GM23338 (cell line): ENCODE data around the gene ATXN2. TPM values are rescaled to one million over a fixed set of nuclear protein-coding genes. Genes with fewer than 3 reads are reported as not detected.

Experiments used
- ATAC-seq: fragments of 200-7000 bp; cut with Tn5 transposase; 3 replicates; pipeline ENCODE4 v1.9.1; 2020
- DNase-seq: peaks from one replicate; pipeline ENCODE4 v3.0.0-alpha.2; 2015; ENCODE audit warnings: low spot score
- H2AFZ ChIP-seq: fragments of 200-600 bp; sonication (generic); 2 replicates; pipeline ENCODE4 v1.8.0; 2016; ENCODE audit warnings: antibody characterized with exemption, mild to moderate bottlenecking, moderate library complexity
- H3F3A ChIP-seq: fragments of 200-600 bp; sonication (generic); replicated peaks from 2 replicates; pipeline ENCODE4 v1.8.0; 2017; ENCODE audit warnings: antibody characterized with exemption, mixed run types, low read depth
- H3K27ac ChIP-seq: fragments of 200-600 bp; sonication (generic); 2 replicates; pipeline ENCODE4 v1.6.1; 2016; ENCODE audit warnings: low read depth
- H3K27me3 ChIP-seq: fragments of 200-600 bp; sonication (generic); 2 replicates; pipeline ENCODE4 v1.8.0; 2016; ENCODE audit warnings: mild to moderate bottlenecking, mixed run types, moderate library complexity; ENCODE audit not compliant: insufficient read depth
- H3K36me3 ChIP-seq: fragments of 200-600 bp; sonication (generic); 2 replicates; pipeline ENCODE4 v1.8.0; 2016; ENCODE audit warnings: mild to moderate bottlenecking; ENCODE audit not compliant: insufficient read depth
- H3K4me1 ChIP-seq: fragments of 200-600 bp; sonication (generic); 2 replicates; pipeline ENCODE4 v1.8.0; 2016; ENCODE audit warnings: mild to moderate bottlenecking, moderate library complexity; ENCODE audit not compliant: insufficient read depth
- H3K4me2 ChIP-seq: fragments of 200-600 bp; sonication (generic); 2 replicates; pipeline ENCODE4 v1.7.1; 2017; ENCODE audit warnings: mixed run types
- H3K4me3 ChIP-seq: fragments of 200-600 bp; sonication (generic); 2 replicates; pipeline ENCODE4 v1.6.1; 2016; ENCODE audit warnings: mixed run types
- H3K79me2 ChIP-seq: fragments of 200-600 bp; sonication (generic); replicated peaks from 2 replicates; pipeline ENCODE4 v1.8.0; 2017; ENCODE audit warnings: mild to moderate bottlenecking; ENCODE audit not compliant: insufficient read depth
- H3K9me2 ChIP-seq: fragments of 200-600 bp; sonication (generic); 2 replicates; pipeline ENCODE4 v1.8.0; 2017; ENCODE audit not compliant: insufficient read depth
- H4K20me1 ChIP-seq: fragments of 200-600 bp; sonication (generic); replicated peaks from 2 replicates; pipeline ENCODE4 v1.8.0; 2017; ENCODE audit warnings: mild to moderate bottlenecking; ENCODE audit not compliant: insufficient read depth
- H3K27ac Mint-ChIP-seq: 2 replicates; pipeline ENCODE4 v1.8.0; 2020; ENCODE audit warnings: inconsistent platforms, mild to moderate bottlenecking, moderate library complexity, mixed read lengths
- H3K27me3 Mint-ChIP-seq: 3 replicates; pipeline ENCODE4 v1.8.0; 2022; ENCODE audit warnings: low read depth, mild to moderate bottlenecking, moderate library complexity, mixed read lengths, inconsistent platforms; ENCODE audit not compliant: insufficient read depth, poor library complexity
- H3K36me3 Mint-ChIP-seq: 3 replicates; pipeline ENCODE4 v1.8.0; 2021; ENCODE audit warnings: low read depth, mild to moderate bottlenecking, inconsistent platforms, moderate library complexity, mixed read lengths
- H3K4me1 Mint-ChIP-seq: 3 replicates; pipeline ENCODE4 v1.8.0; 2020; ENCODE audit warnings: mild to moderate bottlenecking, inconsistent platforms, mixed read lengths
- H3K4me3 Mint-ChIP-seq: 3 replicates; pipeline ENCODE4 v1.8.0; 2021; ENCODE audit warnings: moderate library complexity, mild to moderate bottlenecking, inconsistent platforms, mixed read lengths
- H3K9me3 Mint-ChIP-seq: 3 replicates; pipeline ENCODE4 v1.8.0; 2020; ENCODE audit warnings: moderate library complexity, mild to moderate bottlenecking, inconsistent platforms, mixed read lengths
- CREB1 ChIP-seq: fragments of 250-450 bp; sonication (Bioruptor Pico); IDR thresholded peaks from 2 replicates; pipeline ENCODE4 v1.5.0; 2020; ENCODE audit warnings: low read depth, mild to moderate bottlenecking, moderate library complexity
- JUNB ChIP-seq: IDR thresholded peaks from one replicate; pipeline ENCODE4 v1.6.1; 2016; ENCODE audit warnings: antibody characterized with exemption; ENCODE audit not compliant: unreplicated experiment
- POLR2AphosphoS5 ChIP-seq: IDR thresholded peaks from 2 replicates; pipeline ENCODE4 v1.6.1; 2016; ENCODE audit warnings: antibody characterized with exemption, low read depth
- REST ChIP-seq: IDR thresholded peaks from one replicate; pipeline ENCODE4 v1.6.1; 2018; ENCODE audit warnings: antibody characterized with exemption; ENCODE audit not compliant: unreplicated experiment
- ZNF331 ChIP-seq: fragments of 250-450 bp; sonication (Bioruptor Pico); IDR thresholded peaks from 2 replicates; pipeline ENCODE4 v1.5.0; 2020; ENCODE audit warnings: low read depth, mild to moderate bottlenecking, moderate library complexity
- polyA plus RNA-seq: library from polyadenylated mRNA; unstranded; fragments of >200 nt; fragmentation: Nextera tagmentation; extraction: Ambion mirVana; gene quantifications from 2 replicates; pipeline ENCODE4 v1.2.1, GENCODE V29; 2016
- total RNA-seq: library from RNA; depleted of rRNA; stranded (reverse); fragments of >200 nt; shearing (Covaris generic); gene quantifications from 2 replicates; pipeline ENCODE4 v1.2.3, GENCODE V29; 2014
- TF ChIP-seq, protein P1 (sequence below): fragments of 250-450 bp; sonication (Bioruptor Pico); IDR thresholded peaks from 2 replicates; pipeline ENCODE4 v1.5.0; 2020; ENCODE audit warnings: mild to moderate bottlenecking, moderate library complexity

Gene ATXN2
- total and polyA plus RNA-seq, 2 experiments from 2014 or later, result 44.8 to 59.5 TPM

DNA sequence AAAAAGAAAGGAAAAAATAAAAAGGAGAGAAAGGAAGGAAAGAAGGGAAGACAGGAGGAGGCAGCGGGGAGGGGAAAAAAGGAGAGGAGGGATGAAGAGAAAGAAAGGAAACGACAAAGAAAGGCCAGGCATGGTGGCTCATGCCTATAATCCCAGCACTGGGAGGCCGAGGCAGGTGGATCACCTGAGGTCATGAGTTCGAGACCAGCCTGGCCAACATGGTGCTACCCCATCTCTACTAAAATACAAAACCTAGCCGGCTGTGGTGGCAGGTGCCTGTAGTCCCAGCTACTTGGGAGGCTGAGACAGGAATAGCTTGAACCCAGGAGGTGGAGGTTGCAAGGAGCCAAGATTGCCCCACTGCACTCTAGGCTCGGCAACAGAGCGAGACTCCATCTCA is 18.4 kb downstream of the ATXN2 start (continued):
- TF ChIP-seq REST (no peak), ZNF331 (CRISPR knock-in tag) (no peak), JUNB (no peak), CREB1 (no peak)
- TF ChIP-seq, protein P1, sequence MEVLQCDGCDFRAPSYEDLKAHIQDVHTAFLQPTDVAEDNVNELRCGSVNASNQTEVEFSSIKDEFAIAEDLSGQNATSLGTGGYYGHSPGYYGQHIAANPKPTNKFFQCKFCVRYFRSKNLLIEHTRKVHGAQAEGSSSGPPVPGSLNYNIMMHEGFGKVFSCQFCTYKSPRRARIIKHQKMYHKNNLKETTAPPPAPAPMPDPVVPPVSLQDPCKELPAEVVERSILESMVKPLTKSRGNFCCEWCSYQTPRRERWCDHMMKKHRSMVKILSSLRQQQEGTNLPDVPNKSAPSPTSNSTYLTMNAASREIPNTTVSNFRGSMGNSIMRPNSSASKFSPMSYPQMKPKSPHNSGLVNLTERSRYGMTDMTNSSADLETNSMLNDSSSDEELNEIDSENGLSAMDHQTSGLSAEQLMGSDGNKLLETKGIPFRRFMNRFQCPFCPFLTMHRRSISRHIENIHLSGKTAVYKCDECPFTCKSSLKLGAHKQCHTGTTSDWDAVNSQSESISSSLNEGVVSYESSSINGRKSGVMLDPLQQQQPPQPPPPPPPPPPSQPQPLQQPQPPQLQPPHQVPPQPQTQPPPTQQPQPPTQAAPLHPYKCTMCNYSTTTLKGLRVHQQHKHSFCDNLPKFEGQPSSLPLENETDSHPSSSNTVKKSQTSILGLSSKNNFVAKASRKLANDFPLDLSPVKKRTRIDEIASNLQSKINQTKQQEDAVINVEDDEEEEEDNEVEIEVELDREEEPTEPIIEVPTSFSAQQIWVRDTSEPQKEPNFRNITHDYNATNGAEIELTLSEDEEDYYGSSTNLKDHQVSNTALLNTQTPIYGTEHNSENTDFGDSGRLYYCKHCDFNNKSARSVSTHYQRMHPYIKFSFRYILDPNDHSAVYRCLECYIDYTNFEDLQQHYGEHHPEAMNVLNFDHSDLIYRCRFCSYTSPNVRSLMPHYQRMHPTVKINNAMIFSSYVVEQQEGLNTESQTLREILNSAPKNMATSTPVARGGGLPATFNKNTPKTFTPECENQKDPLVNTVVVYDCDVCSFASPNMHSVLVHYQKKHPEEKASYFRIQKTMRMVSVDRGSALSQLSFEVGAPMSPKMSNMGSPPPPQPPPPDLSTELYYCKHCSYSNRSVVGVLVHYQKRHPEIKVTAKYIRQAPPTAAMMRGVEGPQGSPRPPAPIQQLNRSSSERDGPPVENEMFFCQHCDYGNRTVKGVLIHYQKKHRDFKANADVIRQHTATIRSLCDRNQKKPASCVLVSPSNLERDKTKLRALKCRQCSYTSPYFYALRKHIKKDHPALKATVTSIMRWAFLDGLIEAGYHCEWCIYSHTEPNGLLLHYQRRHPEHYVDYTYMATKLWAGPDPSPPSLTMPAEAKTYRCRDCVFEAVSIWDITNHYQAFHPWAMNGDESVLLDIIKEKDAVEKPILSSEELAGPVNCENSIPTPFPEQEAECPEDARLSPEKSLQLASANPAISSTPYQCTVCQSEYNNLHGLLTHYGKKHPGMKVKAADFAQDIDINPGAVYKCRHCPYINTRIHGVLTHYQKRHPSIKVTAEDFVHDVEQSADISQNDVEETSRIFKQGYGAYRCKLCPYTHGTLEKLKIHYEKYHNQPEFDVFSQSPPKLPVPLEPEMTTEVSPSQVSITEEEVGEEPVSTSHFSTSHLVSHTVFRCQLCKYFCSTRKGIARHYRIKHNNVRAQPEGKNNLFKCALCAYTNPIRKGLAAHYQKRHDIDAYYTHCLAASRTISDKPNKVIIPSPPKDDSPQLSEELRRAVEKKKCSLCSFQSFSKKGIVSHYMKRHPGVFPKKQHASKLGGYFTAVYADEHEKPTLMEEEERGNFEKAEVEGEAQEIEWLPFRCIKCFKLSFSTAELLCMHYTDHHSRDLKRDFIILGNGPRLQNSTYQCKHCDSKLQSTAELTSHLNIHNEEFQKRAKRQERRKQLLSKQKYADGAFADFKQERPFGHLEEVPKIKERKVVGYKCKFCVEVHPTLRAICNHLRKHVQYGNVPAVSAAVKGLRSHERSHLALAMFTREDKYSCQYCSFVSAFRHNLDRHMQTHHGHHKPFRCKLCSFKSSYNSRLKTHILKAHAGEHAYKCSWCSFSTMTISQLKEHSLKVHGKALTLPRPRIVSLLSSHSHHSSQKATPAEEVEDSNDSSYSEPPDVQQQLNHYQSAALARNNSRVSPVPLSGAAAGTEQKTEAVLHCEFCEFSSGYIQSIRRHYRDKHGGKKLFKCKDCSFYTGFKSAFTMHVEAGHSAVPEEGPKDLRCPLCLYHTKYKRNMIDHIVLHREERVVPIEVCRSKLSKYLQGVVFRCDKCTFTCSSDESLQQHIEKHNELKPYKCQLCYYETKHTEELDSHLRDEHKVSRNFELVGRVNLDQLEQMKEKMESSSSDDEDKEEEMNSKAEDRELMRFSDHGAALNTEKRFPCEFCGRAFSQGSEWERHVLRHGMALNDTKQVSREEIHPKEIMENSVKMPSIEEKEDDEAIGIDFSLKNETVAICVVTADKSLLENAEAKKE, result no peak

- no peak overlapping the region for H3K4me2 ChIP-seq
- H3K36me3 Mint-ChIP-seq, result peaks cover 4% of the 10 kb centered on the region; the same call in 2 of the 3 replicates
- H3K4me1 ChIP-seq, result peaks cover 7% of the 10 kb centered on the region
- no peaks in the 10 kb centered on the region for H3F3A ChIP-seq
- H3K4me3 ChIP-seq, result no peak overlapping the region
- H3K27ac ChIP-seq, result no peak overlapping the region
- peaks cover 2% of the 10 kb centered on the region for H3K27me3 Mint-ChIP-seq
- peaks cover 48% of the 10 kb centered on the region for H4K20me1 ChIP-seq
- H3K27me3 ChIP-seq, result no peaks in the 10 kb centered on the region
- H3K9me2 ChIP-seq, result no peaks in the 10 kb centered on the region
- peaks cover 8% of the 10 kb centered on the region for H3K4me1 Mint-ChIP-seq
- no peak overlapping the region for H3K27ac Mint-ChIP-seq
- ATAC-seq (no peak), DNase-seq (no peak)
- H3K4me3 Mint-ChIP-seq, result no peak overlapping the region
- no peaks in the 10 kb centered on the region for H3K36me3 ChIP-seq
- no peak overlapping the region for H2AFZ ChIP-seq
- no peaks in the 10 kb centered on the region for H3K9me3 Mint-ChIP-seq
- TF ChIP-seq CREB1, result no peak
- no peak for TF ChIP-seq REST
- no peak for TF ChIP-seq POLR2AphosphoS5
- H3K79me2 ChIP-seq, result peaks cover 97% of the 10 kb centered on the region
Observed at GRCh38 chr12:111580119-111580425, 19.0 kb downstream of the ATXN2 start.
